Stimulated activated CD4-positive, alpha-beta T cell treated with anti-CD3 and anti-CD28 coated beads, TNF-alpha, amount 100 ng/mL, for 48 hours (primary cell): ENCODE measurements around the gene REXO1.

Experiments
- DNase-seq, 3 donors: peaks; one replicate each; pipeline ENCODE4 v3.0.0-alpha.2; 2020; ENCODE audit warnings: low read depth in 3 of 3

REXO1 gene

GRCh38 chr19:1767464-1767933 is 80.8 kb downstream of the REXO1 start:
- DNase-seq = peak in 1 of 3 donors; percentile 33

GRCh38 chr19:1766800-1767352 is 81.4 kb downstream of the REXO1 start:
- no peak for DNase-seq

DNA sequence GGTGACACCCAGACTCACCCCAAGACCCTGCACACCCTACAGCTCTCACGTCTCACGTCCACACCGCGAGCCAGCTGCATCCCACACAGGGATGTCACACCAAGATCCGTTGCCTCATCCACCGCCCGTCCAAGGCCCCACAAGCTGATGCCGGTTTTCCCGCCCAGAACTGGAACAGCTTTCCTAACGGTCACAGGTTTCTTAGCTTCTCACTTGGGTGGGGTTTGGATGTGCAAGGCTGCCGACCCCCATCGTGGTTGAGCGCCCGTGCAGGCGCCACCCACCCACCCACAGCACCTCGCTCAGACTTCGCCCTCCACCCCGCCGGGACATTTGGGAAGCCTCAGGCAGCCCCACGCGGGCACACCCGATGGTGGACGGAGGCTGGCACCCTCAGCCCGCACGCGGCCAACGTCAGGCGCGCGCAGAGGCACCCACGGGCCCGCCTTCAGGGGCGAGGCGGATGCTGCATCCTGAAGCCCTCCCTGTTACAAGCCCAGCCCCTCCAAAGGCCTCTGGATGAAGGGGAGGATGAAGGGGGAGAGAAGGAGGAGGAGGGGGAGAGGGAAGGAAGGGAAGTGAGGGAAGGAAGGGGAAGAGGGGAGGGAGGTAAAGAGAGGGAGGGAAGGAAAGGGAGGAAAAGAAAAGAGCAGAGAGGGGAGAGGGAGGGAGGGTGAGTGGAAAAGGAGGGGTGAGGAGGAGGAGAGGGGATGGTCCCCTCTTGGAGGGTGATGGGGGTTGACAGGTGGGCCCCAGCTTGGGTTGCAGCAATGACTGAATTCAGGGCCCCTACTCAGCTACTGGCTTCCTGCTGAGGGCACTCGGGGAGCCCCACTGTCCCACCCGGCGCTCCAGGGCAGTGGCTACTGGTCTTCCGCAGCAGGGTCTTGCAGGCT is 82.1 kb downstream of the REXO1 start:
- no peak for DNase-seq
